Mucosa of descending colon (tissue), 3 donors: ENCODE data around the gene CRTAC1. TPM values are rescaled to one million over a fixed set of nuclear protein-coding genes. Genes with fewer than 3 reads are reported as not detected.

Source experiments
- ATAC-seq: fragments of 200-7000 bp; cut with Tn5 transposase; one replicate; pipeline ENCODE4 v1.9.1; 2020; ENCODE audit warnings: mild to moderate bottlenecking, moderate library complexity
- DNase-seq, 3 donors: peaks; one replicate each; pipeline ENCODE4 v3.0.0-alpha.2; 2020
- H3K36me3 ChIP-seq: fragments of 200-600 bp; one replicate; pipeline ENCODE4 v1.8.0; 2021; ENCODE audit warnings: low read depth, mild to moderate bottlenecking
- H3K4me1 ChIP-seq: fragments of 200-600 bp; one replicate; pipeline ENCODE4 v1.8.0; 2021; ENCODE audit warnings: low read depth, mild to moderate bottlenecking
- H3K4me3 ChIP-seq: fragments of 200-600 bp; one replicate; pipeline ENCODE4 v1.8.0; 2021; ENCODE audit warnings: mild to moderate bottlenecking
- H3K9me3 ChIP-seq: fragments of 200-600 bp; one replicate; pipeline ENCODE4 v1.8.0; 2021; ENCODE audit warnings: mild to moderate bottlenecking
- CTCF ChIP-seq: fragments of 200-600 bp; IDR thresholded peaks from one replicate; pipeline ENCODE4 v1.8.0; 2022; ENCODE audit warnings: antibody characterized with exemption, mild to moderate bottlenecking
- intact Hi-C, 2 donors: fragments of 100-400 bp; cut with DNase I in 1 of 2; cut with micrococcal nuclease in 1 of 2; formaldehyde crosslinking; loops; one replicate each; pipeline versions ENCODE4 v1.11.0 to v1.11.1; 2022; cut with DNase I, micrococcal nuclease
- total RNA-seq, 3 donors: library from RNA; stranded (reverse); fragmentation: NEBNext Ultra II Directional in 2 of 3; extraction: Animal tissue kit (Norgen Biotek cat#: 25700) in 2 of 3; gene quantifications; one replicate each; pipeline versions ENCODE4 v1.2.1 to v1.2.4, GENCODE V29; 2021 to 2023
- donor health status: DM: no; HTN: no; CAD: no; lungs with moderate emphysema.
- donor health status: DM: no; HTN: no; CAD: no.
- donor health status: DM: no; HTN: yes; CAD: no.

The CRTAC1 gene
- total RNA-seq, 3 donors from 2014 or later: 0.17 to 8.8 (median 1.0) TPM

GRCh38 chr10:97922022-97922758 is 108.2 kb downstream of the CRTAC1 start:
- H3K36me3 ChIP-seq: no peaks in the 10 kb centered on the region
- DNase-seq (no peak), ATAC-seq (no peak)
- H3K4me3 ChIP-seq: no peak overlapping the region
- H3K9me3 ChIP-seq: no peaks in the 10 kb centered on the region
- no peak for TF ChIP-seq CTCF
- no peaks in the 10 kb centered on the region for H3K4me1 ChIP-seq
- intact Hi-C loops: no loop called here

- no peaks in the 10 kb centered on the region for H3K9me3 ChIP-seq
- H3K4me3 ChIP-seq: no peak overlapping the region
- ATAC-seq: no peak
- DNase-seq: no peak
- intact Hi-C loops: no loop called here
- H3K4me1 ChIP-seq: no peaks in the 10 kb centered on the region
- TF ChIP-seq CTCF: no peak
- H3K36me3 ChIP-seq: no peaks in the 10 kb centered on the region
Observed at GRCh38 chr10:97921581-97922021, 108.8 kb downstream of the CRTAC1 start.

DNA sequence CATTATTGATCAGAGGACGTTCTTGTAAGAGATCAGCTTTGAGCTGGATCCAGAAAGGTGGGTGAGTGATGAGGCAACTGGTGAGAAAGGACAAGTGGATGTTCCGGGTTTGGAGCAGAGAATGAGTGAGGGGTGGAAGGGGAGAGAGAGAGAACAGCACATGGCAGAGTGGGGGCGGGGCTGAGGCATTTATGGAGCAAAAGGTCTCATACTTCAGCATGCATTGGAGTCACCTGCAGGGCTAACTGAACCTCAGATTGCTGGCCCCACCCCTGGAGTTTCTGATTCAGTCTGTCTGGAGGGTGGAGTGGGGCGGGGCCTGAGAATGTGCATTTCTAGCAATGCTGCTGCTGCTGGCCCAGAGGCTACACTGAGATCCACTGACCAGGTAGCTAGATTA is 109.6 kb downstream of the CRTAC1 start:
- no peak overlapping the region for H3K4me3 ChIP-seq
- no peaks in the 10 kb centered on the region for H3K9me3 ChIP-seq
- ATAC-seq (no peak), DNase-seq (no peak)
- no peaks in the 10 kb centered on the region for H3K4me1 ChIP-seq
- H3K36me3 ChIP-seq: no peaks in the 10 kb centered on the region
- TF ChIP-seq CTCF: no peak
- intact Hi-C loops: no loop called here

DNA sequence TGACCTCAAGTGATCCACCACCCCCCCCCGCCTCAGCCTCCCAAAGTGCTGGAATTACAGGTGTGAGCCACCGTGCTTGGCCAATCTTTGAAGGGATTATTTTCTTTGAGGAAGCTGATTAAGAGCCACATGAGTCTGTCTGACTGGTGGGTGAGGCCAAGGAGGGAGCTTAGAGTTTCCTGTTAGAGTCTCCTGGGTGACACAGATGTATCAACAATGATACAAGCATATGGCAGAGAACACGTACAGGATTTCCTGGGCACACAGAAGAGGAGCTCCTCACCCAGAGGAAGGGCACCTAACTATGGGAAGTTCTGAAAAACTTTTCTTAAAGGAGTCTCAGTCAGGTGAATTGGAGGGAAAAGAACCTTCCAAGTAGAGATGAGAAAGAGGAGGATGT is 111.4 kb downstream of the CRTAC1 start:
- no peaks in the 10 kb centered on the region for H3K36me3 ChIP-seq
- no peaks in the 10 kb centered on the region for H3K9me3 ChIP-seq
- no peaks in the 10 kb centered on the region for H3K4me1 ChIP-seq
- TF ChIP-seq CTCF: no peak
- ATAC-seq (no peak), DNase-seq (no peak)
- intact Hi-C loops: no loop called here
- no peak overlapping the region for H3K4me3 ChIP-seq

GRCh38 chr10:97916586-97916985 is 113.8 kb downstream of the CRTAC1 start:
- Histone ChIP-seq H3K9me3 (no peaks in the 10 kb centered on the region), H3K36me3 (no peaks in the 10 kb centered on the region), H3K4me1 (no peaks in the 10 kb centered on the region), H3K4me3 (no peak overlapping the region)
- intact Hi-C loops: no loop called here
- no peak for TF ChIP-seq CTCF
- ATAC-seq (no peak), DNase-seq (peak in 1 of 3 donors; percentile 7)
